Mucosa of rectum (tissue), 2 donors: Measurements from ENCODE around the gene CMKLR1.

Source experiments
- H3K27ac ChIP-seq, 2 donors: one replicate each; pipeline ENCODE4 v1.7.0; 2013; ENCODE audit warnings: inconsistent platforms in 2 of 2, low read depth in 2 of 2, low read length in 2 of 2
- H3K27me3 ChIP-seq, 2 donors: one replicate each; pipeline ENCODE4 v1.7.0; 2013; ENCODE audit warnings: low read length in 2 of 2; ENCODE audit not compliant: control insufficient read depth in 2 of 2, insufficient read depth in 2 of 2
- H3K36me3 ChIP-seq, 2 donors: one replicate each; pipeline ENCODE4 v1.7.0; 2013; ENCODE audit warnings: low read length in 2 of 2; ENCODE audit not compliant: control insufficient read depth in 2 of 2, insufficient read depth in 2 of 2
- H3K4me1 ChIP-seq, 2 donors: one replicate each; pipeline ENCODE4 v1.7.0; 2013; ENCODE audit warnings: low read length in 2 of 2, mild to moderate bottlenecking in 1 of 2; ENCODE audit not compliant: control insufficient read depth in 2 of 2, insufficient read depth in 2 of 2
- H3K4me3 ChIP-seq, 2 donors: one replicate each; pipeline ENCODE4 v1.7.0; 2013; ENCODE audit warnings: low read length in 2 of 2
- H3K9ac ChIP-seq, 2 donors: one replicate each; pipeline ENCODE4 v1.7.0; 2013; ENCODE audit warnings: low read length in 2 of 2, low read depth in 1 of 2, mild to moderate bottlenecking in 1 of 2
- H3K9me3 ChIP-seq, 2 donors: one replicate each; pipeline ENCODE4 v1.7.0; 2013; ENCODE audit warnings: low read length in 2 of 2; ENCODE audit not compliant: control insufficient read depth in 2 of 2
- donor health status: healthy.
- donor health status: Normal muscosa, but diverticular disease.

CMKLR1 gene

DNA sequence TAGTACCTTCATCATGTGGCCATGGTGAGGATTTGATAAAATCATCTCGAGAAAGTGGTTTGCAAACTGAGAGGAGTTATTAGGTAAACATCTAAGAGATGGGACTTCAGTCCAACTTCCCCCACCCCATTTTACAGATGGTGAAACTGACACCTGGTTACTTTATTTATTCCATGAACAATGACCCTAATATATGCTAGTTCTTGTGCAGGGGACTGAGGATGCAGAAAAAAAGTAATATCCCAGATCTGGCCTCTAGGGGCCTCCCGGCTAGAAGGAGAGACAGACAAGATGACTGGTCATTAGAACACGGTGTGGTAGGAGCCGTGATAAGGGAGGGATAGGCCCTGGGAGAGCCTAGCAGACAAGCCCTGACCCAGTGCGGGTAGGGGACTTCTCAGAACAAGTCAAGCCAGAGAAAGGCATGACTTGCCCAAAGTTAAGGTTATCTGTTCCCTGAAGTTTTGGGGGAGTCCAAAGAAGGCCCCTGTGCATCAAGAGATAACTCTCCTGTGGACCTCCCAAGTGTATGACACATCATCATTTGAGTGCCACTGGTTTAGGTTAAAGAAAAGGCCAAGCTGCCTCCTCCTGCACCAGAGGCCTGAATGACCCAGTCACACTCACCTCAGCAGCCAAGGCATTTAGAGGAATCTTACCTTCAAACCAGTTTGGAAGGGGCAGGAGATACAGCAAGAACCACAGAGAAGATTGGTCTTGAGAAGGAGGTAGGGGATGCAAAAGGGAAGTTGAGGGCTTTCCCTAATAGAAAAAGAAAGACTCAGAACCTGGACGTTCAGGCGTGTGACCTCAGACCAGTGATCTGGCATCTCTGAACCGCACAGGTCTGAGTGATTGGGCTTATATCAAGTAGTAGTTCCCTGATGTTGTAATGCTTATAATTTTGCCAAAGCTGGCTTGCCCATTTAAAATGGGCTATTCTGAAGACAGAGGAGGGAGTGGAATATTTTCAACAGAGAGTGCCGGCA lies 1.6 kb downstream of the CMKLR1 start:
- Histone ChIP-seq H3K36me3 (no peaks in the 10 kb centered on the region), H3K9me3 (no peaks in the 10 kb centered on the region), H3K9ac (no peak overlapping the region), H3K4me3 (peak overlapping the region in 1 of 2 donors; percentile 48), H3K4me1 (peaks cover 0 to 4% of the 10 kb centered on the region in 2 donors), H3K27me3 (peaks cover 0 to 5% of the 10 kb centered on the region in 2 donors), H3K27ac (peak overlapping the region; percentile 41 to 49)

DNA sequence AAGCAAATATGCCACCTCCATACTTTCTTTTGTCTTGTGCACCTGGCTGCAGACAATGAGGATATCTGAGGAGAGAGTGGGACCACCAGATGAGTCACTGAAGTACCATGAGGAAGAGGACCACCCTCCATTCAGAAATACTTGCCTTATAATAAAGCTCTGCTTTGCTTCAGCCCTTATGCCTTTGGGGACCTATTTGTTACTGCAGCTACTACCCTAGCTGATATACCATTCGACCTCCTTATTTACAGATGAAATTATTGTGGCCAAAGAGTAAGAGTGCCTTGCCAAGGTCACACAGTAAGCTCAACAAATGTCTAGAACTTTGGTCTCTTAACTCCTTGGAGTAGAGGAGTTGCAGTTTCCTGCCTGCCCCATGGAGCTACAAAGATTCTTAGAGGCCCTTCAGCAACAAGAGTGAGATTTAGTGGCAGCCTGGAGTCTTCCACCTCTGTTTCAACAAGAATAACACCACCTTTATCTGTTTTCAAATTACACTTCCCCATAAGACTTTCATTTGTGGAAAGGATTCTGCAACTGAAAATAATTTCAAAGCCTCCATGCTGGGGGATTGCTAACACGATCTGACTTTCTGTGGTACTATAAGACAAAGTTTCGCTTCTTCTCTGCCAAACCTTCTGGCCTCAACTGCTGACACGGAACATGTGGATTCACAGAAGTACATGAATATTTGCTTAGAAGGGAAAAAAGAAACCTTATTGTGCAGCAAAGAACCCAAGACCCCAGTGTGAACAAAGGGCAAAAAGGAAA lies 3.6 kb downstream of the CMKLR1 start:
- peak overlapping the region; percentile 40 to 46 for H3K27ac ChIP-seq
- H3K4me1 ChIP-seq, result peaks cover 0 to 4% of the 10 kb centered on the region in 2 donors
- H3K27me3 ChIP-seq, result peaks cover 0 to 5% of the 10 kb centered on the region in 2 donors
- H3K4me3 ChIP-seq, result no peak overlapping the region
- no peak overlapping the region for H3K9ac ChIP-seq
- H3K36me3 ChIP-seq, result no peaks in the 10 kb centered on the region
- H3K9me3 ChIP-seq, result no peaks in the 10 kb centered on the region

DNA sequence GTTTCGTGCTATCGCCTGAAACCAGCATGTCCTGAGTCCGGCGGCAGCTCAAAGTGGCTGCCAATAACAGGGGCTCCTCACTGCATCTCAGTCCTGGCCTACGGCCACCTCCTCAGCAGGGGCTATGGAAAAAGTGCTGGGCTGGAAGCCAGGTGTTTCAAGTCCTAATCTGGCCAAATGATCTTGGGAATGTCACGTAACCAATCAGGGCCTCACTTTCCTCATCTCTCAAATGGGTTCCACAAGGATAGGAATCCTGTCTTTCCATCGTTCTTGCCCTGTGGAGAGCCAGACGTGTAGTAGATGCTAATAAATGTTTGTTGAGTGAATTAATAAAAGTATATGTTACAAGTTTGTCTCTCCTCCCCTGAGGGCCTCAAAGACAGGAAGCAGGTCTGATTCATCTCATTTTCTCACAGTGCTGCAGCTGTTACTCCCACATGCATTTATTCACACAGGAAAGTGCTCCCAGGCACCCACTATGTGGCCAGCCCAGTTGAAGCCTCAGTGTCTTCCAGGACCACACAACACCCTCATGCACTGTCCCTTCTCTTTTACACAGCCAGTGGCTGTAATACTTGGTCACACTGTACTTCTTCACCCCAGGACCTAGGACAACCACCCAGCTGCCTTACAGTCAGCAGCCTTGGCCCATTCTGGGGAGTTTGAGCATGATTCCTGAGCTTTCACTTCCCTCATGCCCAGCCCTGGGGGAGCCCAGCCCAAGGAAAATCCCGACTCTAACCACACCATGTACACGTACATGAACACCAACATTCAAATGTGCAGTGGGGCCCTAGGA lies 5.0 kb downstream of the CMKLR1 start:
- H3K4me1 ChIP-seq, result peaks cover 0 to 4% of the 10 kb centered on the region in 2 donors
- no peaks in the 10 kb centered on the region for H3K36me3 ChIP-seq
- H3K27me3 ChIP-seq, result no peaks in the 10 kb centered on the region
- H3K4me3 ChIP-seq, result no peak overlapping the region
- H3K9ac ChIP-seq, result no peak overlapping the region
- H3K9me3 ChIP-seq, result no peaks in the 10 kb centered on the region
- peak overlapping the region; percentile 35 to 37 for H3K27ac ChIP-seq

DNA sequence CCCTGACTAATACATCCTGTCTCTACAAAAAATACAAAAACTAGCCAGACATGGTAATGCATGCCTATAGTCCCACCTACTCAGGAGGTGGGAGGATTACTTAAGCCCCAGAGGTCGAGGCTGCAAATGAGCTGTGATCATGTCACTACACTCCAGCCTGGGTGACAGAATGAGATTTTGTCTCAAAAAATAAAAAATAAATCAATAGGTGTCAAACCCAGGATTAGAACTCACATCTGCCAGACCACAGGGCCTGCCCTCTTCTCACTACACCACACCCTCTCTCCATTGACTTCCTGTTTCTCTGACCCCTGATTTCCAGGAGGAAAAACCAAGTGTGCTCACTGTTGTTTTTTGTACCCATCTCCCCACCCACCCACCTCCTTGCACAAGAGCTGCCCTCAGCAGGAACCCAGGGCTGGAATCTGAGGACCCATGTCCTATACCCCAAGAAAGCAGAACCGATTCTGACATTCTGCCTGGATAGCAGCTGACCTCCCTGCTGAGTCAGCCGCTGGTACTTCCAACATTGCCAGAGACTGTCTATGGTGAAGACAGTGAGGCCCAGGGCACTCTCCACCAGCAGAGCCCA lies 6.2 kb downstream of the CMKLR1 start:
- H3K4me3 ChIP-seq, result no peak overlapping the region
- H3K27ac ChIP-seq, result peak overlapping the region in 1 of 2 donors; percentile 37
- peaks cover 0 to 4% of the 10 kb centered on the region in 2 donors for H3K4me1 ChIP-seq

DNA sequence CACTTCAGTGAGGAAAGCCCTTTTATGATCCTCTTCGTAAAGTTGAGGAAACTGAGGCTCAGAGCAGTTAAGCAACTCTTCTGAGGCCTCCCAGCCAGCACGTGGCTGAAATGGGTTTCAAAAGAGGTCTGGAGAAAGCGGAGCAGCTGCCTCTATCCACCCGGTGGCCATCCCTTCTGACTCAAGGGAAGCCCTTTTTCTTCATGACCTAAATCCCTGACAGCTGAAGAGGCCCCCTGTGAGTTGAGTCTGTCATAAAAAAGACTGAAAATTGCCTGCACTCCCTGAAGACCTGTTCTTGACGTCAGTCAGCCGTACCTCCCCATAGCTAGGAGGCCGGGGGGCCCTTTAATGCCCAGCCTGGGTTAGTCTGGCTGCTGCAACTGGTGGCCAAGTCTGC lies 10.7 kb downstream of the CMKLR1 start:
- Histone ChIP-seq H3K27ac (no peak overlapping the region), H3K36me3 (no peaks in the 10 kb centered on the region), H3K9me3 (no peaks in the 10 kb centered on the region), H3K4me1 (no peaks in the 10 kb centered on the region), H3K9ac (no peak overlapping the region), H3K4me3 (no peak overlapping the region), H3K27me3 (no peaks in the 10 kb centered on the region)

More for the DNA sequence above, 6.2 kb downstream of the CMKLR1 start:
- Histone ChIP-seq H3K27me3 (no peaks in the 10 kb centered on the region), H3K36me3 (no peaks in the 10 kb centered on the region), H3K9ac (no peak overlapping the region), H3K9me3 (no peaks in the 10 kb centered on the region)

DNA sequence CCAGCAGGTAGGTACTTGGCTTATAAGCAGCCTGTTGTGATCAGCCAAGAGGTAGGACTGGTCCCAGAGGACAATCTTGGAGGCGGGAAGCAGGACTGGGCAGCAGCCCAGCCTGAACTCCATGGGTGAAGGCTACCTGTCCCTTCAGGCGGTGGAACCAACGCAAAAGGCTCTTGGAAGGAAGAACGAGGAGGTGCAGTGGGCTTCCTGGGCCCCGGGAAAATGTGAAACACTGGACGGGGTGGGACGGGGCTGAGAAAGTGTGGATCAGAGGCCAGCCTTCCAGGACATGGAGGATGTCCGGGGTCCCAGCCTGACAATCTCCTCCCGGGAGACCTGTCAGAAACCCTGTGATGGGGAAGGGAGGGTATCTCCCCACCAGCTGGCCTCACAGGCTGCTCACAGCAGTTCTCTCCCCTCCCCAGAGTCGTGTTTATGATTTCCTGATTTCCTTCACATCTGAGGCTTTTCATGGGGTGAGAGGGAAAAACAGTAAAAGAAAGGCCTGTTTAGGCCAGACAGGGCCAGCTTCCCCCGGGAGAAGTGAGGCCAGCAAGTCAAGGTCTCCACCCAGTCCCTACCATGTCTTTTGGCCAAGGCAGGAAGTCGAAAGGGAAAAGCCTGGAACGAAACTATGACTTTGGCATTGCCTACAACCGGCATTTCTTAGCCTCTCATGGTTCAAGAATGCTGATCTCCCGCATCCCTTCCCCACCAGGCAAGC lies 11.3 kb downstream of the CMKLR1 start:
- Histone ChIP-seq H3K27me3 (no peaks in the 10 kb centered on the region), H3K4me1 (no peaks in the 10 kb centered on the region), H3K27ac (no peak overlapping the region), H3K36me3 (no peaks in the 10 kb centered on the region), H3K4me3 (no peak overlapping the region), H3K9ac (no peak overlapping the region), H3K9me3 (no peaks in the 10 kb centered on the region)

DNA sequence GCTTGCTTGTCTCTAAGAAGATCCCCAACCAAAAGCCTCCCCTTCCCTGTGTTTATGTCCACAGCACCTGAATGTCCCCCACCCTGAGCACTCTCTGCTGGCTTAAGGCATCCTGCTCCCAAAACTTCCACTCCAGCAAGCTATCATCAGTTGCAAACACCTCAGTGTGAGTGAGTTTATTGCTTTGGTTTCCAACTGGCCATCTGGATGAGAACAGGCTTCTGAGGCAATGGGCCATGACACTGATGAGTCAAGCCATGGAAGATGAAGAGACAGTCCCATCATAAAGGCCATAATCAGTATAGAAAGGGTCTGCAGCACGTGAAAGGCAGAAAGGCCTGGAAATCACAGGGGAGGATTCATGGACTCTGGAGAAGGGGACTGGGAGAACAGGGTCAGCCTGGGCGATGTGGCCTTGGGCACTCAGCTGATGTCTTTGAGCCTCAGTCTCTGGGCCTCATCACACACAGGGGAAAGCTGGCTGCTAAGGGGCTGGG lies 12.8 kb downstream of the CMKLR1 start:
- Histone ChIP-seq H3K9me3 (no peaks in the 10 kb centered on the region), H3K36me3 (no peaks in the 10 kb centered on the region), H3K27ac (no peak overlapping the region), H3K4me1 (no peaks in the 10 kb centered on the region), H3K4me3 (no peak overlapping the region), H3K9ac (no peak overlapping the region), H3K27me3 (no peaks in the 10 kb centered on the region)

DNA sequence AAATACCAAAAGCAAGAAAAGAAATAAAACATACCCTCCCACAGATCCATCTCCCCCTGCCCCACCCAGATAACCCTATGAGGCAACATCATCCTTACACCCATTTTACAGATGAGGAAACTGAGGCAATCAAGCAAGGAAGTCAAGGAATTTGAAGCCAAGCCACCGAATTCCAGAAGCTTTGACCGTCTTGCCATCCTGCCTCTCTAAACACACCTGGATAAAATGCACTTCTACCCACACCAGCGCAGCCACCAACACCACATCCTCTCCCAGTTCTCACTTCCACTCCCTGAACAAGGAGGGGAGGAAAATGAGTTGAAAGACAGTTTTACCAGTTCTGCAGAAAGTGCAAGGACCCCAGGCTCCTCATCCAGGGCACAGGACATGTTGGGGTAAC lies 13.6 kb downstream of the CMKLR1 start:
- H3K4me3 ChIP-seq, result no peak overlapping the region
- H3K4me1 ChIP-seq, result no peaks in the 10 kb centered on the region
- H3K27me3 ChIP-seq, result no peaks in the 10 kb centered on the region
- no peak overlapping the region for H3K9ac ChIP-seq
- H3K9me3 ChIP-seq, result no peaks in the 10 kb centered on the region
- H3K27ac ChIP-seq, result no peak overlapping the region
- no peaks in the 10 kb centered on the region for H3K36me3 ChIP-seq

DNA sequence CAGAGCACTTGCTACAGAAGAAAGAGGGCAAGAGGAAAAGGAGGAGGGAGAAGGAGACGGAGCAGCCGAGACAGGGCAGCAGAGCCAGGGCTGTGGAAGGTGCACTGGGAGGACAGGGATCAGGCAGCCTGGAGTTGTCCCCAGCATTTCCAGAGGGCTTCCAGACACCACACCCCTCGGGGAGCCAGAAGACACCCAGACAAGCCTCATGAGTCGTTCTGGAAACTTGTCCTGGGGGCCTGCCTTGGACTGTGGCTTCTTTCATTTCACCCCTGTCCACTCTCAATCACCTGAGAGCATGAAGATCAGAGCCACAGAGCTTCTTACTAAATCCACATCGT lies 14.1 kb downstream of the CMKLR1 start:
- no peaks in the 10 kb centered on the region for H3K27me3 ChIP-seq
- H3K9ac ChIP-seq, result no peak overlapping the region
- H3K36me3 ChIP-seq, result no peaks in the 10 kb centered on the region
- no peaks in the 10 kb centered on the region for H3K4me1 ChIP-seq
- no peak overlapping the region for H3K27ac ChIP-seq
- no peak overlapping the region for H3K4me3 ChIP-seq
- no peaks in the 10 kb centered on the region for H3K9me3 ChIP-seq
